MM.1S (cell line): ENCODE data around the gene HYDIN.

Experiments used
- EZH2phosphoT487 ChIP-seq: fragments of 300-600 bp; sonication (generic); IDR thresholded peaks from 2 replicates; pipeline ENCODE4 v1.6.1; 2018; ENCODE audit warnings: antibody characterized with exemption, low read length
- TF ChIP-seq, protein P1 (sequence below): fragments of 300-600 bp; sonication (generic); IDR thresholded peaks from 2 replicates; pipeline ENCODE4 v1.5.1; 2016; ENCODE audit warnings: antibody characterized with exemption, low read length, mixed read lengths

DNA sequence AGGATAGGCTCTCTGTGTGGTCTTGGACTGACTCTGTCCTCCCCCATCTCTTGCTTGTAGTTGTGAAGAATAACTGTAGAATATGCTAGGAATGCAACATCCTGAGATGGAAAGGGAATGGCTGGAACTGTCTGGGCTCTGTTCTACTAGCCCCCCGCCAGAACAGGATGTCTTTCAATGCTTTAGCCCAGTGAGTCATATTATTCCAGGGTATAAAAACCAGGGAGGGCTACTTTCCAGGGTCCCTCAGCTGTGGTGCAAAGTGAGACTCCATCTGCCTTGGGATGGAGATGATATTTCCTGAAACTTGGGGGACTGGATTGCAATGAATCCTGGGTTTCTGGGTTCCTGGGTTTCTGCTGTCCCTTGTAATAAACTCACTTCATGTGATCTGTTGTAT is 32.1 kb downstream of the HYDIN start:
- TF ChIP-seq, protein P1, sequence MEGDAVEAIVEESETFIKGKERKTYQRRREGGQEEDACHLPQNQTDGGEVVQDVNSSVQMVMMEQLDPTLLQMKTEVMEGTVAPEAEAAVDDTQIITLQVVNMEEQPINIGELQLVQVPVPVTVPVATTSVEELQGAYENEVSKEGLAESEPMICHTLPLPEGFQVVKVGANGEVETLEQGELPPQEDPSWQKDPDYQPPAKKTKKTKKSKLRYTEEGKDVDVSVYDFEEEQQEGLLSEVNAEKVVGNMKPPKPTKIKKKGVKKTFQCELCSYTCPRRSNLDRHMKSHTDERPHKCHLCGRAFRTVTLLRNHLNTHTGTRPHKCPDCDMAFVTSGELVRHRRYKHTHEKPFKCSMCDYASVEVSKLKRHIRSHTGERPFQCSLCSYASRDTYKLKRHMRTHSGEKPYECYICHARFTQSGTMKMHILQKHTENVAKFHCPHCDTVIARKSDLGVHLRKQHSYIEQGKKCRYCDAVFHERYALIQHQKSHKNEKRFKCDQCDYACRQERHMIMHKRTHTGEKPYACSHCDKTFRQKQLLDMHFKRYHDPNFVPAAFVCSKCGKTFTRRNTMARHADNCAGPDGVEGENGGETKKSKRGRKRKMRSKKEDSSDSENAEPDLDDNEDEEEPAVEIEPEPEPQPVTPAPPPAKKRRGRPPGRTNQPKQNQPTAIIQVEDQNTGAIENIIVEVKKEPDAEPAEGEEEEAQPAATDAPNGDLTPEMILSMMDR: no peak
- no peak for TF ChIP-seq EZH2phosphoT487
